Activated CD4-positive, alpha-beta T cell treated with anti-CD3 and anti-CD28 coated beads for 36 hours (primary cell): ENCODE measurements around the gene PER2. TPM values are rescaled to one million over a fixed set of nuclear protein-coding genes. Genes with fewer than 3 reads are reported as not detected.
A peak's percentile ranks its signal among the peaks of the same experiment; 100 is the strongest.

ENCODE experiments used
- ATAC-seq: fragments of 200-7000 bp; cut with Tn5 transposase; one replicate; pipeline ENCODE4 v1.10.0; 2021; ENCODE audit warnings: mild to moderate bottlenecking, moderate library complexity
- CTCF ChIA-PET: fragments of 350-600 bp; sonication (Branson Sonifier 250); formaldehyde crosslinking; loops from one replicate; lab custom pipeline; 2021; ENCODE audit warnings: antibody characterized with exemption; lab: Charles Lee
- POLR2A ChIA-PET: fragments of 350-600 bp; sonication (Branson Sonifier 250); formaldehyde crosslinking; loops from one replicate; lab custom pipeline; 2021; ENCODE audit warnings: antibody characterized with exemption, inconsistent platforms; lab: Charles Lee
- DNase-seq: peaks from one replicate; pipeline ENCODE4 v3.0.0-alpha.2; 2020
- H3K27ac Mint-ChIP-seq: one replicate; pipeline ENCODE4 v1.8.0; 2021; ENCODE audit warnings: mixed read lengths
- H3K27me3 Mint-ChIP-seq: one replicate; pipeline ENCODE4 v1.8.0; 2021; ENCODE audit warnings: mixed read lengths
- H3K36me3 Mint-ChIP-seq: one replicate; pipeline ENCODE4 v1.8.0; 2021; ENCODE audit warnings: low read depth, mixed read lengths
- H3K4me1 Mint-ChIP-seq: one replicate; pipeline ENCODE4 v1.8.0; 2021; ENCODE audit warnings: mixed read lengths
- H3K4me3 Mint-ChIP-seq: one replicate; pipeline ENCODE4 v1.8.0; 2021; ENCODE audit warnings: mild to moderate bottlenecking, moderate library complexity, mixed read lengths
- H3K9me3 Mint-ChIP-seq: one replicate; pipeline ENCODE4 v1.8.0; 2021; ENCODE audit warnings: low read depth, mixed read lengths
- intact Hi-C, 2 experiments: fragments of 100-400 bp; cut with DNase I in 1 of 2; cut with micrococcal nuclease in 1 of 2; formaldehyde crosslinking; loops; one replicate each; pipeline versions ENCODE4 v1.14.2 to v1.15.1; 2022 to 2024; cut with DNase I, micrococcal nuclease
- total RNA-seq, 2 experiments: library from RNA; stranded (reverse); gene quantifications; one replicate each; pipeline ENCODE4 v1.2.3, GENCODE V29; 2021

PER2 gene
- total RNA-seq, 2 experiments from 2014 or later: 12.2 to 13.5 TPM

DNA sequence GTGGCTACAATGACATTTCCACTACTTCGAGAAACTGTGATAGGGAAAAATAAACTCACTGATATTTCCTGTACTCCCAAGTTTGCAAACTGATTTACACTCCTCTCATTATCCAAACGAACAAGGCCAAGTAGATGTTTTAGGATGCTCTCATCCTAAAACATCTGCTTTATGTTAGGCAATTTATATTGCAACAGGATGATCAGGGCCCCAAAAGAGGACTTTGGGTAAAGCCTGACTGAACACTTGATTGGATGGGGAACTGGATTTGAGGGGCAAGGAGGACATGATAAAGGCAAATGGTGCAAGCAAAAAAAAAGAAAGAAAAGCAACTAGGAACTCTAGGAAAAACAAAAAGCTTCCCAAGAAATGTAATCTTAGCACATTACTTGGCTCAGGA lies 46.4 kb downstream of the PER2 start:
- intact Hi-C loops: loop anchor here in 1 of 2 experiments (2.0 kb wide), 2 partner anchors 47 to 79 kb away; partner anchors contain the start of genes PER2 and TRAF3IP1
- no peak for DNase-seq
- Mint-ChIP-seq H3K27me3 (peaks cover 8% of the 10 kb centered on the region), H3K36me3 (peaks cover 19% of the 10 kb centered on the region), H3K4me3 (no peak overlapping the region), H3K4me1 (peaks cover 2% of the 10 kb centered on the region), H3K27ac (no peak overlapping the region), H3K9me3 (no peaks in the 10 kb centered on the region)
- ChIA-PET POLR2A (no interaction called here), CTCF (interaction anchor here (0.6 kb wide), 1 partner anchor 265 kb away, joined by 3 read pairs; no protein-coding TSS in a partner anchor)
- no peak for ATAC-seq

- ChIA-PET CTCF (interaction anchor here (0.8 to 1.1 kb wide), 2 partner anchors 10 to 22 kb away, joined by 3 to 5 read pairs; no protein-coding TSS in a partner anchor), POLR2A (no interaction called here)
- Mint-ChIP-seq H3K9me3 (no peaks in the 10 kb centered on the region), H3K4me1 (peaks cover 2% of the 10 kb centered on the region), H3K4me3 (no peak overlapping the region), H3K36me3 (peaks cover 16% of the 10 kb centered on the region), H3K27ac (no peak overlapping the region), H3K27me3 (peaks cover 12% of the 10 kb centered on the region)
- ATAC-seq (no peak), DNase-seq (peak; percentile 37)
- intact Hi-C loops: loop anchor here in 1 of 2 experiments (1.0 to 2.0 kb wide), 3 partner anchors 38 to 80 kb away; partner anchors contain the start of genes ILKAP, PER2 and TRAF3IP1
Measured at GRCh38 chr2:238240757-238241711, 47.4 kb downstream of the PER2 start.

- Mint-ChIP-seq H3K27ac (no peak within 1 kb of the TSS), H3K4me1 (peaks cover 5% of the 10 kb centered on the region), H3K4me3 (peak within 1 kb of the TSS; percentile 77), H3K27me3 (peaks cover 21% of the 10 kb centered on the region), H3K36me3 (peaks cover 7% of the 10 kb centered on the region), H3K9me3 (no peaks in the 10 kb centered on the region)
- intact Hi-C loops: loop anchor here in 1 of 2 experiments (1.0 to 2.0 kb wide), 4 partner anchors 37 to 179 kb away; partner anchors contain the start of genes ILKAP, PER2, SCLY and TRAF3IP1
- ChIA-PET POLR2A (interaction anchor here (0.6 kb wide), 1 partner anchor 809 kb away, joined by 3 read pairs; no protein-coding TSS in a partner anchor), CTCF (interaction anchor here (0.7 to 1.1 kb wide), 3 partner anchors 9 to 95 kb away, joined by 3 to 5 read pairs (median 3); no protein-coding TSS in a partner anchor)
- ATAC-seq (peak; percentile 86), DNase-seq (peak; percentile 87)
Measured at GRCh38 chr2:238239863-238240756, 48.3 kb downstream of the PER2 start, which contains the start of gene HES6. Gene HES6 (minus strand): TSS chr2:238240038. CDS start chr2:238239905, 133 bp downstream.

DNA sequence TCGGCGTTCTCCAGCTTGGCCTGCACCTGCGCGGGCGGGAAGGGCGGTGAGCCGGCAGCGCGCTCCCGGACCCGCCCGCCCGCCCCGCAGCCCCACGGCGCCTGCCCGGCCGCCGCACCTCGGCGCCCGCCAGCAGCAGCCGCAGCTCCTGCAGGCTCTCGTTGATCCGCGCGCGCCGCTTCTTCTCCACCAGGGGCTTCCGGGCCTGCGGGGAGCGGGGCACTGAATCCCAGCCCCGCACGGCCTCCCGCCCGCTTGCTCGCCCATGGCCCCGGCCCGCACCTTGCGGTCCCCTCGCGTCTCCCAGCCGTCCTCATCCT lies 48.9 kb downstream of the PER2 start:
- DNase-seq (peak; percentile 52), ATAC-seq (peak; percentile 33)
- Mint-ChIP-seq H3K9me3 (no peaks in the 10 kb centered on the region), H3K4me1 (peaks cover 9% of the 10 kb centered on the region), H3K36me3 (peaks cover 5% of the 10 kb centered on the region), H3K27me3 (peaks cover 23% of the 10 kb centered on the region), H3K4me3 (peak overlapping the region; percentile 39), H3K27ac (no peak overlapping the region)
- ChIA-PET POLR2A (interaction anchor here (0.6 kb wide), 1 partner anchor 808 kb away, joined by 3 read pairs; no protein-coding TSS in a partner anchor), CTCF (interaction anchor here (0.7 to 1.1 kb wide), 2 partner anchors 8 to 37 kb away, joined by 3 to 4 read pairs; no protein-coding TSS in a partner anchor)
- intact Hi-C loops: loop anchor here in 1 of 2 experiments (2.0 kb wide), 1 partner anchor 179 kb away; the partner anchor contains the start of gene SCLY

DNA sequence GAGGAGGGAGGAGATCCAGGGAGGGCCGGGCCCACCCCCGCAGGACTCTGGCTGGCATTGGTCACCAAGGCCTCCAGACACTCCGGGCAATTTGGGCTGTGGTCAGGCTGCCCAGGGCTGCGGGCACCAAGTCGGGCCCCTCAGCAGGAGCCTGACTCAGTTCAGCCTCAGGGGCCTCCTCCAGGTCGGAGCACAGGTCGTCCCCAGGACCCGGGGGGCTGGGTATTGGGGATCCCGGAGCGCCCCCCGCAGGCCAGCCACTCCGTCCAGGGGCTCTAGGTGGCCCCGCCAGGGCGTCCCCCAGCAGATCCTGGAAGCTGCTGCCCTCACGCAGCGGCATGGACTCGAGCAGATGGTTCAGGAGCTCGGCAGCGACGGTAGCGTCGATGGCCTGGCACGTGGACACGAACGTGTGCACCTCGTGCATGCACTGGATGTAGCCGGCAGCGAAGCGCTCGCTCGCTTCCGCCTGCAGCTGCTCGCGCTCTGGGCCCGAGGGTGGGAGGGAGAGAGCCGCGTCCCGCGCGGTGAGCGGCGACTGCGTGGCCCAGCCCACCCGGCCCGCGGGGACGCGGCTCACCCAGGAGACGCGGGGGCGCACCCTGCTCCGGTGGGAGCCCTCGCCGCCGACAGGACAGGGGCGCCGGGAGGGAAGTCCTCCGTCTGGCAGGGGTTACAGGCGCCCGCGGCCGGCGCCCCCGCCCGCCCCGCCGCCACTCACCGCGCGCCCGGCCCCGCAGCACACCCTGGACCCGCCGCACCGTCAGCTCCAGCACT lies 49.5 kb downstream of the PER2 start:
- Mint-ChIP-seq H3K4me3 (peak overlapping the region; percentile 40), H3K27ac (no peak overlapping the region), H3K36me3 (no peaks in the 10 kb centered on the region), H3K4me1 (peaks cover 10% of the 10 kb centered on the region), H3K9me3 (no peaks in the 10 kb centered on the region), H3K27me3 (peaks cover 23% of the 10 kb centered on the region)
- peak; percentile 63 for DNase-seq
- POLR2A ChIA-PET: interaction anchor here (0.6 kb wide), 2 partner anchors 241 to 808 kb away, joined by 3 read pairs; no protein-coding TSS in a partner anchor
- ATAC-seq: peak; percentile 17
- CTCF ChIA-PET: interaction anchor here (0.6 to 0.7 kb wide), 3 partner anchors 37 to 109 kb away, joined by 3 to 4 read pairs (median 3); no protein-coding TSS in a partner anchor
- intact Hi-C loops: loop anchor here in 1 of 2 experiments (2.0 kb wide), 1 partner anchor 178 kb away; the partner anchor contains the start of gene SCLY

DNA sequence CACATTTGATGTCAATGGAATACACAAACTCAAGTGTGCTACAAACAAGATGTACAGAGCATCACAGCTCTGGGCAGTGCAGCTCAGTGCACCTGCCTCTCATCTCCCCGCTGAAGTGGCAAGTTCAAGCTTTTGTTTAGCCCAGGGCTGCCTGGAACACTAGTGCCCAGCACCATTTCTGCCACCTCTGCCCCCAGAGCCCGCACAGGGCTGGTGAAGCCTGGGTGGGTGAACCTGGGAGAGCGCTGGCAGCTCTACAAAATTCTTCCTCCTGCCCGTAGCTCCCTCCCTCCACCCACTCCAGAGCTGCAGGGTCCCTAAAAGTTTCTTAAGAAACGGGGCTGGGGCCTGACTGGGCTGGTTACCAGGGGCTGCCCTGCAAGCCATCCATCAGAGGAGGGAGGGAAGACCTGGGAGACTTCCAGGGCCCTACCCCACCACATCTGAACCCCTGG lies 50.1 kb downstream of the PER2 start:
- Mint-ChIP-seq H3K4me3 (peak overlapping the region; percentile 27), H3K36me3 (no peaks in the 10 kb centered on the region), H3K9me3 (no peaks in the 10 kb centered on the region), H3K27me3 (peaks cover 23% of the 10 kb centered on the region), H3K4me1 (peaks cover 11% of the 10 kb centered on the region), H3K27ac (no peak overlapping the region)
- CTCF ChIA-PET: interaction anchor here (0.6 kb wide), 2 partner anchors 81 to 108 kb away, joined by 3 read pairs; no protein-coding TSS in a partner anchor
- ATAC-seq: no peak
- no peak for DNase-seq
- POLR2A ChIA-PET: interaction anchor here (0.6 kb wide), 1 partner anchor 240 kb away, joined by 3 read pairs; no protein-coding TSS in a partner anchor
- intact Hi-C loops: loop anchor here in 1 of 2 experiments (2.0 kb wide), 1 partner anchor 178 kb away; the partner anchor contains the start of gene SCLY

- ChIA-PET POLR2A (interaction anchor here (0.6 kb wide), 1 partner anchor 50 kb away, joined by 4 read pairs; no protein-coding TSS in a partner anchor), CTCF (interaction anchor here (0.5 to 0.7 kb wide), 3 partner anchors 11 to 36 kb away, joined by 3 read pairs; no protein-coding TSS in a partner anchor)
- DNase-seq (no peak), ATAC-seq (no peak)
- Mint-ChIP-seq H3K4me3 (peak overlapping the region; percentile 27), H3K4me1 (peaks cover 11% of the 10 kb centered on the region), H3K36me3 (no peaks in the 10 kb centered on the region), H3K9me3 (no peaks in the 10 kb centered on the region), H3K27me3 (peaks cover 23% of the 10 kb centered on the region), H3K27ac (no peak overlapping the region)
- intact Hi-C loops: loop anchor here in 1 of 2 experiments (2.0 kb wide), 1 partner anchor 177 kb away; the partner anchor contains the start of gene SCLY
Measured at GRCh38 chr2:238237431-238238135, 50.8 kb downstream of the PER2 start.

DNA sequence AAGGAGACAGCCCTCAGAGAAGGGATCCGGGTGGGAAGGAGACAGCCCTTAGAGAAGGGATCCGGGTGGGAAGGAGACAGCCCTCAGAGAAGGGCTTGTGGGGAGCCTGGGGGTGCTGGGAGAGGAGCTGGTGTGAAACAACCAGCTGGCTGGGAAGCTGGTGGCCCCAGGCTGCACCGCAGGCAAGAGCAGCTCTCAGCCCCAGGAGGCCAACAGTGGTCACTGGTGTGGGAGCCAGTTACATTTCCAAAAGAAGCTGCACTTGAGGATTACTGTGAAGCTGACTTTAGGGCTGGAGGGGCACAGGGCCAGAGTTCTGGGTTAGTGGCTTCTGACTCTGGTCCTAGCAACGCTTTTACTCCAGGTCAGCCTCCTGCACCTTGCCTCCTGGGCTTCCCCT lies 51.8 kb downstream of the PER2 start:
- Mint-ChIP-seq H3K27ac (no peak overlapping the region), H3K9me3 (no peaks in the 10 kb centered on the region), H3K27me3 (peaks cover 20% of the 10 kb centered on the region), H3K4me3 (no peak overlapping the region), H3K36me3 (no peaks in the 10 kb centered on the region), H3K4me1 (peaks cover 16% of the 10 kb centered on the region)
- DNase-seq: no peak
- intact Hi-C loops: no loop called here
- ChIA-PET CTCF (interaction anchor here (1.2 to 1.7 kb wide), 2 partner anchors 27 to 40 kb away, joined by 5 read pairs; no protein-coding TSS in a partner anchor), POLR2A (no interaction called here)
- no peak for ATAC-seq

DNA sequence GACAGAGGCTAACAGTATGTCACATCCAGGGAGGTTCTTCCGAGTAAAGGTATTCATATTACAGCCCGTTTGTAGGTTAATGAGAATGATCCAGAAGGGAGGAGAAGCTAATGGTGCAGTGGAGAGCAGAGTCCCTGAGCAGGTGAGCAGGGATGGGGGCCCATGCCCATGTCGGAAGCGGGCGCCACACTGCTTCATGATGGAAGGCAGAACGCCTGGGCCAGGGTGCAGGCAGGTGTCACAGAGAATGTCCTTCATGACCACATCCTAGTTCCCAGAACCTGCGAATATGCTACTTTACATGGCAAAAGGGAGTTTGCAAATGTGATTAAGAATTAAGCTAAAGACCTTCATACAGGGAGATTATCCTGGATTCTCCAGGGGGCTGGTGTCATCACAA lies 52.6 kb downstream of the PER2 start:
- Mint-ChIP-seq H3K36me3 (no peaks in the 10 kb centered on the region), H3K27me3 (peaks cover 20% of the 10 kb centered on the region), H3K27ac (no peak overlapping the region), H3K4me1 (peaks cover 19% of the 10 kb centered on the region), H3K4me3 (no peak overlapping the region), H3K9me3 (no peaks in the 10 kb centered on the region)
- intact Hi-C loops: no loop called here
- no peak for ATAC-seq
- POLR2A ChIA-PET: no interaction called here
- no peak for DNase-seq
- CTCF ChIA-PET: interaction anchor here (1.2 to 1.7 kb wide), 2 partner anchors 28 to 39 kb away, joined by 5 read pairs; no protein-coding TSS in a partner anchor
